Measurements from ENCODE around the gene C1GALT1C1L.

DNA sequence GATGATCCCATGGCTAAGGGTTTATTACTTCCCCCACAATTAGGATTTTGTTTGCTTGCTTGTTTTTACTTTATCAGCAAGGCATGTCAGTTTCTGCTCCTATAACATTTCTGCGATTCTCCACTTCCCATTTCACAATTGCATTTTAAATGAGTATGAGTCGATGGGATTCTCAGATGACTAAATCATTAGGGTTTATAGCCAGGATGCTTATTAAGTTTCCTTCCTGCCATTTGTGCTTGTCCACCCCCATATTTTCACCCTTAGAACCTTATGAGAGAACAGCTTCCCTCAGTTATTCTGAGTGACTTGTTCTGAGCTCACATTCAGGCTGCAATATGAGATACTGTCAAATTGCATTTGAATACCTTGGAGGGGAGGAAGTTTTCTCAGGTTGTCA is 37.9 kb upstream of the C1GALT1C1L start:
- TF ChIP-seq EZH2 (IDR thresholded peaks at IDR 0.05; ENCODE audit: low read length, missing control alignments): no peak
- TF ChIP-seq, protein P1, sequence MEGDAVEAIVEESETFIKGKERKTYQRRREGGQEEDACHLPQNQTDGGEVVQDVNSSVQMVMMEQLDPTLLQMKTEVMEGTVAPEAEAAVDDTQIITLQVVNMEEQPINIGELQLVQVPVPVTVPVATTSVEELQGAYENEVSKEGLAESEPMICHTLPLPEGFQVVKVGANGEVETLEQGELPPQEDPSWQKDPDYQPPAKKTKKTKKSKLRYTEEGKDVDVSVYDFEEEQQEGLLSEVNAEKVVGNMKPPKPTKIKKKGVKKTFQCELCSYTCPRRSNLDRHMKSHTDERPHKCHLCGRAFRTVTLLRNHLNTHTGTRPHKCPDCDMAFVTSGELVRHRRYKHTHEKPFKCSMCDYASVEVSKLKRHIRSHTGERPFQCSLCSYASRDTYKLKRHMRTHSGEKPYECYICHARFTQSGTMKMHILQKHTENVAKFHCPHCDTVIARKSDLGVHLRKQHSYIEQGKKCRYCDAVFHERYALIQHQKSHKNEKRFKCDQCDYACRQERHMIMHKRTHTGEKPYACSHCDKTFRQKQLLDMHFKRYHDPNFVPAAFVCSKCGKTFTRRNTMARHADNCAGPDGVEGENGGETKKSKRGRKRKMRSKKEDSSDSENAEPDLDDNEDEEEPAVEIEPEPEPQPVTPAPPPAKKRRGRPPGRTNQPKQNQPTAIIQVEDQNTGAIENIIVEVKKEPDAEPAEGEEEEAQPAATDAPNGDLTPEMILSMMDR (conservative IDR thresholded peaks at IDR 0.05 in 1 of 2, IDR thresholded peaks at IDR 0.05 in 1 of 2; ENCODE audit: low read depth in 1 of 2, low read length in 2 of 2): no peak
